NCI-H128 (cell line): ENCODE data around the gene NSUN7.
"Not testable (repeated sequence)": the region's sequence is repeated elsewhere in the genome, so short reads cannot be mapped to it uniquely, and the experiment has no call there.

Source experiments
- DNase-seq: peaks from one replicate; lab custom pipeline; 2025; ENCODE audit not compliant: unreplicated experiment; lab: John Stamatoyannopoulos, UW

NSUN7 gene

DNA sequence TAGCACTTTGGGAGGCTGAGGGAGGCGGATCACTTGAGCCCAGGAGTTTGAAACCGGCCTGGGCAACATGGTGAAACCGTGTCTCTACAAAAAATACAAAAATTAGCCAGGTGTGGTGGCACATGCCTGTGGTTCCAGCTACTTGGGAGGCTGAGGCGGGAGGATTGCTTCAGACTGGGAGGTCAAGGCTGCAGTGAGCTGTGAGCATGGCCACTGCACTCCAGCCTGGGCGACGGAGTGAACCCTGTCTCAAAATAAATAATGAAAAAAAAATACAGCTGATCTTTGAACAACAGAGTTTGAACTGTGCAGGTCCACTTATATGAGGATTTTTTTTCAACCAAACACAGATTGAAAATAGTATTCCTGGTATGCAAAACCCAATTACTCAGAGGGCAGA lies 67.4 kb downstream of the NSUN7 start:
- DNase-seq = not testable (repeated sequence)

- DNase-seq = no peak
These were observed 70.3 kb downstream of the NSUN7 start for GRCh38 chr4:40820101-40820500.

DNA sequence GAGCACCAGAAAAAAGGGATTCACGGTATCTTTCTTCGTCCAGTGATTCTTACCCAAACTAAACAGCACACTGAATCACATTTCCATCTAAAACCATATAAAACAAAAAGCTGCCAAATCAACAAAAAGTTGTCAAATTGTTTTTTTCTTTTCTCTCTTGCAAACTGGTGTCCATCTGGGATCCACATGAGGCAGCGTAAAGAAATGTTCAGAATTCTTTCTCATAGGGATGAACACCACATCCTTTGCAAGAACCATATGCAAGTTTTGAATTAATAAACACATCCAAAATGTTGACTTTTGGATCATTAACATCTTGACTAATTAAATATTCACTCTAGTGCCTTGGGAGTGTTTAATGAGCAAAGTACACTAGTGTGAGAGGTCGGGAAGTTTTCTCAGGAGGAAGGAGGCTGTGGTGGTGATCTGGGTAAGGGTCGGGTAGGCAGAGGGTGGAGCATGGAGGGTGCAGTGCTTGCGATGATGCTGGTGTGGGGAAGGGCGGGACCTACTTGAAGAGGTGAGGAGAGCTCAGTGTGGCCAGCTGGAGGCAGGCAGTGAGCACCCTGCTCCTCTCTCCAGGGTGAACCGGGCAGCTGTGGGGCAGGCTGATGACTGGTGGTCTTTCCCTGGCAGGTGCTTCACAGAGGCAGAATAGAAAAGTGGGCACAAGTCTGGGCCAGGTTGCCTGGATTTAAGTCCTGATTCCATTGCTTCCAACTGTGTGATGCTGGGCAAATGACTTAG lies 72.8 kb downstream of the NSUN7 start:
- DNase-seq = no peak

DNA sequence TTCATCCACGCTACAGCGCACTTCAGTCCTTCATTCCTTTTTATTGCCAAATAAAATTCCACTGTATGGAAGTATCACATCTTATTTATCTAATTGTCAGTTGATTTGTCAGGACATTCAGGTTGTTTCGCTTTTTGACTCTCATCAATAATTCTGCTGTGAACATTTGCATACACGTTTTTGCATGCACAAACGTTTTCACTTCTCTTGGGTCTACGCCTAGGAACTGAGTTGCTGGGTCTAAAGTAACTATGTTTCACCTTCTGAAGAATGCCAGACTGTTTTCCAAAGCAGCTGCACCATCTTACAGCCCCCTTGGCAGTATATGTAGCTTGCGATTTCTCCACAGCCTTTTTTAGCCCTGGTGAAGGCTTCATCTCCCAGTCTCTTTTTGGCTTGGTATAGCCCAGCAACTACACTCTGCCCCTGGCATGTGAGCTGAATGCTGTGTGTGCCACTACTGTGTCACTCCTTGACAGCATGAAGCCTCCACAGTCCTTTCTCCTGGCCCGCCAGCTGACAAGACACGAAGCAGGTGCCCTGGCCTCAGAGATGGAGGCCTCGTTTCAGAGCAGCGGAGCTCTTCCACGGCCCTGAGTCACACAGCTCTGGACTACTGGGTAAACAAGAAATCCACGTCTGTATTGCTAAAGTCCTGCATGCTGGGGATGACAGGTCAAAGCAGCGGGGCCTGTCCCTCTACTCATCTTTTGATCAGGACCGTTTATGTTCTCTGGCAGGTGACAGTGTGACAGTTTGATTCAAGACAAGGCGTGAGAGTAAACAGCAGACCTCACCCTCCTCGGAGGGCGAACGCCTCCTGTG lies 75.5 kb downstream of the NSUN7 start:
- no peak for DNase-seq

DNA sequence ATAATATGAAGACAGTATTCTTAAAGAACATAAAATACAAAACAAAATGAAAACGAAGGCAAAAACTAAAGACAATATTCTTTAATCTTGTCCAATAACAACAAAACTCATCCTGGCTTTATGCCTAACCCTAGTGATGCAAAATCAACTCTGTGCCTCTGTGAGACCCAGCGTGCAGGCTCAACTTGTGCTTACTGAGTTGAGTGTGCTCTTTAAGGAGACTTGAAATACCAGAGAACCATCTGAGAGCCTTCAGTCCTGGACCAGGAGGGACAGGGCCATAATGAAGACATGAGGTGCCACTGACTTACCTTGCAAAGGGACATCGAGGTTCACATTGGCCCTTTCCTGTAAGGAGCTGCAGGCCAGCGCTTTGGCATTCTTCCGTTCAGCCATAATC lies 77.1 kb downstream of the NSUN7 start:
- DNase-seq = no peak

- no peak for DNase-seq
These were observed 78.0 kb downstream of the NSUN7 start for GRCh38 chr4:40827758-40828157.

GRCh38 chr4:40828661-40829060 lies 78.9 kb downstream of the NSUN7 start:
- no peak for DNase-seq

- DNase-seq = no peak
These were observed 79.8 kb downstream of the NSUN7 start for GRCh38 chr4:40829586-40829985.

GRCh38 chr4:40831146-40831907 lies 81.6 kb downstream of the NSUN7 start:
- no peak for DNase-seq

GRCh38 chr4:40832175-40832574 lies 82.4 kb downstream of the NSUN7 start:
- no peak for DNase-seq

GRCh38 chr4:40833212-40833611 lies 83.5 kb downstream of the NSUN7 start:
- no peak for DNase-seq

GRCh38 chr4:40837094-40837870 lies 87.5 kb downstream of the NSUN7 start:
- no peak for DNase-seq

DNA sequence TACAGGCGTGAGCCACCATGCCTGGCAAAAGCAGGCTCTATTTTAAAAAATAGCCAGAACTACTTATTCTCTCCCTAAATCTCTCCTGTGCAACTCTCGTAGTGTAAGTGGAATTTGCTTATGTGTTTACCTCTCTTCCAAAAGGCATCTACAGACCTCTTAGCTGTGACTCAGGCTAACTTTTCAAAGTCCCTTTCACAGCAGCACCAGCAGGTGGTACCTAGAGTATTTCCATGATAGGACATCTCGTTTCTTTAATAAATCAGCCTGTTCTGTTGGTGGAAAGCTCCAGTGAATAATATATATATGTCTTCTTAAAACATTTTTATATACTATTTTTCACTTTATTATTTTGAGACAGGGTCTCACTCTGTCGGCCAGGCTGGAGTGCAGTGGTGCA lies 89.0 kb downstream of the NSUN7 start:
- DNase-seq = no peak

- DNase-seq = no peak
These were observed 90.7 kb downstream of the NSUN7 start for GRCh38 chr4:40840255-40840984.

- no peak for DNase-seq
These were observed 91.3 kb downstream of the NSUN7 start for GRCh38 chr4:40840985-40841571.

GRCh38 chr4:40842318-40842717 lies 92.6 kb downstream of the NSUN7 start:
- no peak for DNase-seq

DNA sequence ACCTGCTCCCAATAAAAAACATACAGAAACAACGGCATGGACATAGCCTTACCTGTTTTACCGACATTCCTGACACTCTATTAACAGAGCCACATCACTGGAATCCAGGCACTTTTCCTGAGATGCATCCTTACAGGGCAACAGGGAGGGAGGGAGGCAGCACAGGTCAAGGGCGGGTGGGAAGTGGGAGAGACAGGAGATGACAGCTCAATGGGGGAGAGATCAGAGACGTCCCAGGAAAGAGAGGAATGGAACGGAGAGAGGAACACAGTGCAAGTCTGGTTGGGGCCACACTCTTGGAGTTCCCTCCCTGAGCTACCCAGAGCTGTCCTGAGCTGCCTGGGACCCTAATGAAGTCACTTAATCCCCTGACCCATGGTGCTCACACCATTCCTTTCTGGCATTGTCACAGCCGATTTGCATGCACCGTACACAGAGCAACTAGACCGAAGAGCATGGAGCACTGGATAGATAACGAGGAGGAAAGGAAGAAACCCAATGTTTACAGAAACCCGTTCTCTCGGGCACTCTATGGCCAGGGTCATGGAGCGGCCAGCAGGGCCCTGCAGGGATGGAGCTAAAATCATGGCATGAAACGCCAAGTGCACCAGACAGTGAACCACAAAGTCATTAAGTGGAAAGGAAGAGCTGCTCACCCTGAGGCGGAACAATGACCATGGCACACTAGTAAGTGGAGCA lies 93.1 kb downstream of the NSUN7 start:
- DNase-seq = no peak

- no peak for DNase-seq
These were observed 93.9 kb downstream of the NSUN7 start for GRCh38 chr4:40843696-40844095.

GRCh38 chr4:40844261-40844660 lies 94.5 kb downstream of the NSUN7 start:
- no peak for DNase-seq
